Sigmoid colon (tissue), 7 donors: ENCODE results near the gene CHD3. TPM values are rescaled to one million over a fixed set of nuclear protein-coding genes. Genes with fewer than 3 reads are reported as not detected.

ENCODE experiments used
- DNase-seq: peaks from one replicate; pipeline ENCODE4 v3.0.0-alpha.2; 2019
- H3K27ac ChIP-seq, 4 donors: fragments of 200-600 bp; sonication (generic); one replicate each; pipeline ENCODE4 v1.5.1; 2016 to 2019; ENCODE audit warnings: mild to moderate bottlenecking in 1 of 4
- H3K27me3 ChIP-seq, 3 donors: fragments of 200-600 bp; sonication (generic); one replicate each; pipeline ENCODE4 v1.5.1; 2019; ENCODE audit warnings: mild to moderate bottlenecking in 1 of 3
- H3K36me3 ChIP-seq, 4 donors: fragments of 200-600 bp; sonication (generic); one replicate each; pipeline ENCODE4 v1.5.1; 2016 to 2019
- H3K4me1 ChIP-seq, 4 donors: fragments of 200-600 bp; sonication (generic); one replicate each; pipeline ENCODE4 v1.5.1; 2017 to 2019
- H3K4me3 ChIP-seq, 4 donors: fragments of 200-600 bp; sonication (generic); one replicate each; pipeline ENCODE4 v1.5.1; 2017 to 2019; ENCODE audit warnings: mild to moderate bottlenecking in 2 of 4, moderate library complexity in 1 of 4
- H3K9me3 ChIP-seq, 4 donors: fragments of 200-600 bp in 3 of 4; sonication (generic) in 3 of 4; one replicate each; pipeline versions ENCODE4 v1.5.1 to v1.6.1; 2013 to 2019
- CTCF ChIP-seq, 4 experiments: fragments of 450-650 bp in 3 of 4; fragments of 200-600 bp in 1 of 4; IDR thresholded peaks; one replicate each; pipeline ENCODE4 v1.5.1; 2016 to 2019; ENCODE audit warnings: antibody characterized with exemption in 4 of 4, mild to moderate bottlenecking in 3 of 4, moderate library complexity in 2 of 4
- EP300 ChIP-seq, 4 donors: sonication (generic); formaldehyde crosslinking; IDR thresholded peaks; one replicate each; pipeline ENCODE4 v1.6.1; 2017; ENCODE audit warnings: antibody characterized with exemption in 4 of 4
- POLR2A ChIP-seq, 2 donors: fragments of 450-650 bp; IDR thresholded peaks; one replicate each; pipeline ENCODE4 v1.6.1; 2016; ENCODE audit warnings: antibody characterized with exemption in 2 of 2, mild to moderate bottlenecking in 2 of 2, moderate library complexity in 2 of 2
- POLR2AphosphoS5 ChIP-seq, 4 donors: sonication (generic); formaldehyde crosslinking; IDR thresholded peaks; one replicate each; pipeline ENCODE4 v1.6.1; 2017; ENCODE audit warnings: antibody characterized with exemption in 4 of 4
- WGBS, 2 donors: extraction: QIAGEN DNeasy Blood & Tissue Kit; methylation state at CpG; one replicate each; pipeline ENCODE4 v1.1.7; 2013; 5-methylcytosine and 5-hydroxymethylcytosine counted together
- intact Hi-C: fragments of 100-400 bp; cut with DNase I; formaldehyde crosslinking; loops from one replicate; pipeline ENCODE4 v1.15.1; 2023
- polyA plus RNA-seq, 3 donors: library from polyadenylated mRNA; stranded (reverse); fragments of 200-250 nt; gene quantifications; one replicate each; pipeline ENCODE4 v1.2.3, GENCODE V29; 2013
- total RNA-seq, 4 donors: library from RNA; depleted of rRNA; stranded (reverse); fragments of >200 nt; gene quantifications; one replicate each; pipeline ENCODE4 v1.1.0, GENCODE V29; 2016
- donor health status: healthy with polysubstance abuse.
- donor health status: Bipolar disorder and iron deficiency.
- donor health status: healthy.

CHD3 gene
- total and polyA plus RNA-seq, 7 donors = 33.8 to 147 (median 97.2) TPM

- no peak for TF ChIP-seq CTCF (IDR thresholded peaks at IDR 0.05)
- no peak for TF ChIP-seq EP300 (IDR thresholded peaks at IDR 0.05)
- no peak for TF ChIP-seq POLR2AphosphoS5 (IDR thresholded peaks at IDR 0.05)
- no peak for TF ChIP-seq POLR2A (IDR thresholded peaks at IDR 0.05)
- Histone ChIP-seq H3K4me3 (no peak overlapping the region), H3K36me3 (peaks cover 66 to 100% (median 84%) of the 10 kb centered on the region in 4 donors), H3K9me3 (no peaks in the 10 kb centered on the region), H3K27me3 (no peaks in the 10 kb centered on the region), H3K27ac (no peak overlapping the region), H3K4me1 (no peaks in the 10 kb centered on the region)
- peak; percentile 34 for DNase-seq
- intact Hi-C loops = no loop called here
- 88 to 90% methylated on average over 22 of the region's 22 CpGs for WGBS, 2 donors
Measured at GRCh38 chr17:7903154-7904103, 14.8 kb downstream of the CHD3 start.

- H3K36me3 ChIP-seq = peaks cover 50 to 83% (median 72%) of the 10 kb centered on the region in 4 donors
- H3K9me3 ChIP-seq = no peaks in the 10 kb centered on the region
- no peaks in the 10 kb centered on the region for H3K27me3 ChIP-seq
- WGBS, 2 donors = 94% methylated on average over 29 of the region's 29 CpGs
- no peak for TF ChIP-seq CTCF (IDR thresholded peaks at IDR 0.05)
- no peak for TF ChIP-seq POLR2AphosphoS5 (IDR thresholded peaks at IDR 0.05)
- no peak for TF ChIP-seq POLR2A (IDR thresholded peaks at IDR 0.05)
- TF ChIP-seq EP300 (IDR thresholded peaks at IDR 0.05) = no peak
- no peak overlapping the region for H3K27ac ChIP-seq
- no peak for DNase-seq
- no peak overlapping the region for H3K4me3 ChIP-seq
- H3K4me1 ChIP-seq = peaks cover 0 to 5% (median 0%) of the 10 kb centered on the region in 4 donors
- intact Hi-C loops = no loop called here
Measured at GRCh38 chr17:7909089-7909488, 20.5 kb downstream of the CHD3 start.

- Histone ChIP-seq H3K9me3 (no peaks in the 10 kb centered on the region), H3K27ac (no peak overlapping the region), H3K36me3 (peaks cover 44 to 71% (median 61%) of the 10 kb centered on the region in 4 donors), H3K4me3 (no peak overlapping the region), H3K27me3 (no peaks in the 10 kb centered on the region), H3K4me1 (peaks cover 2 to 17% (median 9%) of the 10 kb centered on the region in 4 donors)
- TF ChIP-seq POLR2AphosphoS5 (IDR thresholded peaks at IDR 0.05) = no peak
- no peak for TF ChIP-seq EP300 (IDR thresholded peaks at IDR 0.05)
- no peak for TF ChIP-seq POLR2A (IDR thresholded peaks at IDR 0.05)
- TF ChIP-seq CTCF (IDR thresholded peaks at IDR 0.05) = no peak
- WGBS, 2 donors = 96% methylated on average over 15 of the region's 15 CpGs
- intact Hi-C loops = loop anchor here (10.0 kb wide), 1 partner anchor 145 kb away; no protein-coding TSS in a partner anchor
- no peak for DNase-seq
Measured at GRCh38 chr17:7910281-7910680, 21.7 kb downstream of the CHD3 start.

- Histone ChIP-seq H3K4me3 (no peak overlapping the region), H3K4me1 (peaks cover 4 to 20% (median 11%) of the 10 kb centered on the region in 4 donors), H3K9me3 (no peaks in the 10 kb centered on the region), H3K27ac (no peak overlapping the region), H3K36me3 (peaks cover 40 to 67% (median 57%) of the 10 kb centered on the region in 4 donors), H3K27me3 (no peaks in the 10 kb centered on the region)
- no peak for TF ChIP-seq POLR2AphosphoS5 (IDR thresholded peaks at IDR 0.05)
- TF ChIP-seq CTCF (IDR thresholded peaks at IDR 0.05) = no peak
- no peak for TF ChIP-seq EP300 (IDR thresholded peaks at IDR 0.05)
- no peak for TF ChIP-seq POLR2A (IDR thresholded peaks at IDR 0.05)
- no peak for DNase-seq
- intact Hi-C loops = loop anchor here (10.0 kb wide), 1 partner anchor 144 kb away; no protein-coding TSS in a partner anchor
- 94% methylated on average over 13 of the region's 13 CpGs for WGBS, 2 donors
Measured at GRCh38 chr17:7910711-7911110, 22.1 kb downstream of the CHD3 start.
